AG20443 (cell line): ENCODE measurements around the gene FBP1.
A peak's percentile ranks its signal among the peaks of the same experiment; 100 is the strongest.

Experiments
- DNase-seq: peaks from one replicate; pipeline ENCODE4 v3.0.0; 2012; ENCODE audit warnings: low spot score, mixed read lengths

FBP1 gene

DNA sequence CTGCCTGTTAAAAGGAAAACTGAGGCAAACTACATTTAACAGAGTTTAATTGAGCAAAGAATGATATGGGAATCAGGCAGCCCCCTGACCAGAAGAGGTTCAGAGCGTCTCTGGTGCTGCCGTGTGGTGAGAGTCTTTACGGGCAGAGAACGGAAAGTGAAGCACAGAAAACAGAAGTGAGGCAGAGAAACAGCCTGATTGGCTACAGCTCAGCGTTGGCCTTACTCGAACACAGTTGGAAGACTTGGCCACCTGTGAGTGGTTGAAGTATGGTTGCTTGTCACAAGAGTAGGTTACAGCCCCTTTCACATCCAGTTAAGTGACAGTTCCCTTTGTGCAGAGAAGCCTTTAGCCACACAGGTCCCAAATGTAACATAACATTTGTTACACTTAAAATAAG is 16.9 kb upstream of the FBP1 start:
- no peak for DNase-seq

DNA sequence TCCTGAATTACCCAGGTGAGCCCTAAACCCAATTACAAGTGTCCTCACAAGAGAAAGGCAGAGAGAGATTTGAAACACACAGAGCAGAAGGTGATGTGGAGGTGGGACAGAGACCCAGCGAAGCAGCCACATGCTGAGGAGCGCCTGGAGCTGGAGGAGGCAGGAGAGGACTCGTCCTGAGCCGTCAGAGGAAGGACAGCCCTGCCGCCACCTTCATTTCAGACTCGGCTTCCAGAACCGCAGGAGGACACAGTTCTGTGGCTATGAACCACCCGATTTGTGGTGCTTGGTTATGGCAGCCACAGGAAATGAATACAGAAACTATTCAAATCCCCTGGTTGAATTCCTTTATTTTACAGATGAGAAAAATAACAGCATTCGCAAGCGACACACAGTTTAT is 16.4 kb upstream of the FBP1 start:
- no peak for DNase-seq

DNA sequence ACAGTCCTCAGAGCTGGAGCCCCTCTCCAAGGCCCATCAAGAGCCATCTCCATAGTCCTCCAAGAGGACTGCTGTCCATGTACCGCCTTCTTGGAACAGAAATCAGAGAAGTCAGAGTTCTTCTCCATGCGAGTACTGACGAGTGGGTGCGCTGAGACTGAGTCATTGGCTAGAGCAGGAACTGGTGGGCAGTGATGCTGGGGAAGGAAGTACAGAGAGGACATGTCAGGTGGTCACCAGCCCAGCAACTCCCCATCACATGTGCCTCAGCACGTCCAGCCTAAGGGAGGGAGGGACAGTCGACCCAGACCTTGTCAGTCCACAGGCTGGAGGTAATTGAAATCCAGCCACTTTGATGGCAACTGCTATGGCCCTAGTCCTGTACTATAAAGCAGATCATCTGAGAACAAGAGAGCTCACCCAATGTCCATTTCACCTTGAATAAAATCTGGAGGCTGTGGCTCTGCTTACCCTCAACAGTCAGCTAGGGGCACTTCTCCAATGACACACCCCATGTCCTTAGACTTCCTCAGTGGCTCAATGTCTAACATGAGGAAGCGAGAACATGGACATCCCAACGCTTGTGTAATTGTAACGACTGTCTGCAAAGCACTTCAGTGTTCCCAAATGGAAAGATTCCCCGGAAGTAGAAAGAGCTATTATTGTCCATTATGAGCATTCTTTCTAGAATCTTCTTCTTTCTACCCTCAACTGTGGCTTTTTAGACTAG is 15.0 kb upstream of the FBP1 start:
- DNase-seq, result no peak

DNA sequence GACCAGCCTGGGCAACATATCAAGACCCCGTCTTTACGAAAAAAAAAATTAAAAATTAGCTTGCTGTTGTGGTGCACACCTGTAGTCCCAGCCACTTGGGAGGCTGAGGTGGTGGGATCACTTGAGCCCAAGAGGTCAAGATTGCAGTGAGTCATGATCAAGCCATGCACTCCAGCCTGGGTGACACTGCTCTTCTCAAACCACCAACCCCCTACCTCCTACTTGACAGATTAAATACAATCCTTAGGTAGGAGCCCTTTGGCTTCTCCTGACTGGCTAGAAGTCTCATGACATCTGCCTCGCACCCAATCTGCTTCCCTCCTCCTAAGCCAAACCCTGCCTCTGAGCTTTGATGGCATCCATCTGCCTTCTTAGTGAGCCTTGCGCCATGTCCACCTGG is 11.6 kb upstream of the FBP1 start:
- no peak for DNase-seq

DNA sequence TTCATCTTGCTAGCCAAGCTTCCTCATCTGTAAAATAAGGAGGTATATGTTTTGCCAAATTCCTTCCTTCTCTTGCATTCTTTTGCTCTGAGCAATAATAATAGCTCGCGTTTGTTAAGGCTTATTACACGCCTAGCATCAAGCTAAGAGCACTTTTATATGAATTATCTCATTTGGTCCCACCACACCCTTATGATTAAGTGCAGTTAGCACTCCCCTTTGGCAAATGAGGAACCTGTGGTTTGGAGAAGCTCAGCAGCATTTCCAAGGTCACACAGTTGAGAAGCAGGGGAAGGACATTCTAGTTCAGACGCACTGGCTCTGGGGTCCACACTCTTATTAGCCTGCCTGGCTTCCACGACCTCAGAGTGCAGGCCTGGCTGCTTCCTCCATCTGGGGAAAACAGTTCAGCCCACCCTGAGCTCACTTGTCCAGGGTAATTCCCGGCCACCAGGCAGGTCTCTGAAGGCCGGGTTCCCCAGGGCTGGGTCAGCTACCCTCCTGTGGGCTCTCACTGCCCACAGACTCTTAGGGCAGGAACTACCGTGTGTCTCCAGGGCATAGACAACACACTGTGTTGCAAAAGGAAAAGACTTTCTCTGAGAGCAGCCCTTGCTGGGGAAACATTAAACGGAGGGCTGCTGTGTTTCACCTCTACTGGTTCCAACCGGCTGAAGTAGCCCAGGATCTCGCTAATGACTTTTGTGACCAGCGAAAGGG is 9.9 kb upstream of the FBP1 start:
- DNase-seq, result peak; percentile 87

DNA sequence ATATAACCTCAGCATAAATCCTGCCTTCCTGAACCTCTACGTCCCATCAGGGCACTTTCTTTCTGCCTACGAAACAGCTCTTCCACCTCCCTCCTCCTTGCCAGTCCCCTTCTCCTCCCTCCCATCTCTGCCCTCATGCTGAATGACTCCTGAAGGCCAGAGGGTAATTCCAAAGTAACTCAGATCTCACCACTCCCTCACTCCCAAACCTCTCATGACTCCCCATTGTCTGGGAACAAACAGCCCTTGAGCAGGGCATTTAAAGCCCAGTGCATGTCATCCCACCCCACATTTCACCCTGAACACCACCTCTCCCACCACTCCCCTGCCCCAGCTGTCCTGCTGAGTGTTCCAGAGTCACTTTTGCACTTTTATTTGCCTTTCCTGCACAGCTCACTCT is 8.9 kb upstream of the FBP1 start:
- DNase-seq, result no peak

DNA sequence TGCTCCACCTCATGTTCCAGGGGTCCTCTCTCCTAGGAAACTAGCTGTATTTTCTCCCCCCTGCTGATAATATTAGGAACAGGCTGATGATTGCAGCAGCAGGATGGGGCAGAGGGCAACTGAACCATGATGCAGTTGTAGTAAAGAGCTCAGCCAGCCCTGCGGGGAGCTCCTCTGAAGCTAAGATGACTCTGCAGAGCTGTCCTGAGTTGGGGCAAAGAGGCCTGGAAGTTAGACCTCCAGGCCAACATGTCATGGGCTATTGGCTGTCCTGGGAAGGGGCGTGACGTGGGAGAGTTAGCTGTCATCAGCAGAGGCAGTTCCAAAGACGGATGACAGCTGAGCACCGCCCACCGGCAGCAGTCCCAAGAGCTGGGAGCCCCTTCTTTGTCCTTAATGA is 6.6 kb upstream of the FBP1 start:
- DNase-seq, result no peak

DNA sequence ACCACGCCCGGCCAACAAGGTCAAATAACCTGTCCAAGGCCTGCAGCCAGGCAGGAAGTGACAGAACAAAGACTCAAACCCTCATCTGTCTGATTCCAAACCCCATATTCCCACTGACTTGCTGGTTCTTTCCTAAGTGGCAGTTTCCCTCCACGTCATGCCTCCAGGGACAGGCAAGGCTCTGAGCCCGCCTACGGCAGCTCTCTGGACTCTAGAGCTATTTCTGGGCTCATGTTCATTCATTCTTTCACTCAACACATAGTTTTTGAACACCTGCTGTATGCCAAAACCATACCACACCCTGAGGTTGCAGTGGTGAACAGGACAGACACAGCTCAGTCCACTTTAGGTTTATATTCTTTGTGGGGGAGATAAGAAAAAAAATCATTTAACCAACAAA is 5.2 kb upstream of the FBP1 start:
- DNase-seq, result peak; percentile 25

DNA sequence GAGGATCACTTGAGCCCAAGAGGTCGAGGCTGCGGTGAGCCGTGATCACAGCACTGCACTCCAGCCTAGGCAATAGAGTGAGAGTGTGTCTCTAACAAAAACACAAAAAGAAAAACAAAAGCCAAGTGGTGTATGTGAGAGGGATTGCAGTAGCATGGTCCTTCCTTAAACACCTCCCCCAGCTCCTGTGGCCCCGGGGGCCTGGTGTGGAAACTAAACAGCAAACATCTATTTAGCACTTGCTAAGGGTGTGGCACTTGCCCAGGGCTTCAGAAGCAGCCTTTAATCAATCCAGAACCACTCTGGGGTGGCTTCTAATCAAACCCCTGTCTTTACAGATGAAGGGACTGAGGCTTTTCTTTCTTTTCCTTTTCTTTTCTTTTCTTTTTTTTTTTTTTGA is 4.4 kb upstream of the FBP1 start:
- no peak for DNase-seq

DNA sequence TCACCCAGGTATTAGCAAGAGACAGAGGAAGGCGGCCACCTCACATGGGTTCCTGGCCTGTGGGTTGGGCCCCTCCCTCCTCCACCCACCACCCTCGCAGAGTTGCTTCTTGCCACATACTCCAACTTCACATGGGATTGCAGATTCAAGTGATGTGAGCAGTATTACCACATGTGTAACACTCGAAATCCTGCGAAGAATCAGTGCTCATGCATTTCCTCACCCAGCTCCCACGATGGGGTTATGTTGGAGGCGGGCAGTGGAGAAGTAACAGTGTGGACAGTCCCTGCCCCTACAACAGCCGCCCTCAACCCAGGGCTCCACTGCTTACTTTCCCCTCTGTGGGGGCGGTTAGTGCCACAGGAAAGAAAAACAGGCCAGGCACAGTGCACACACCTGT is 3.9 kb upstream of the FBP1 start:
- no peak for DNase-seq

DNA sequence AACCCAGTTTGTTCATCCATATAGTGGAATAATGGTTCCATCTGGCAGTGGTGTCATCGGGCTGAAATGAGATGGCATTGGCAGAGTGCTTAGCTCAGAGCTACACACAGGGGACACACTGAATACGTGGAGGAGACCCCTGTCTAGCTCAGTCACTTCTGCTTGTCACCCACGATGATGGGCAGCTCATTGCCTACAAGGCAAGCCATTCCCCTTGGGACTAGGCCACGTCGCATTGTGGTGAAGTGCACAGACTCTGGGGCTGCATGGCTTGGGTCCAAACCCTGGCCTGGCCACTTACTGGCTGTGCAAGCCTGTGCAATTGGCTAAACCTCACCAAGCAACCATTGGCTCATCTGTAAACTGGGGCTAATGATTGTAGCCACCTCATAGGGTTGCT is 3.2 kb upstream of the FBP1 start:
- no peak for DNase-seq

DNA sequence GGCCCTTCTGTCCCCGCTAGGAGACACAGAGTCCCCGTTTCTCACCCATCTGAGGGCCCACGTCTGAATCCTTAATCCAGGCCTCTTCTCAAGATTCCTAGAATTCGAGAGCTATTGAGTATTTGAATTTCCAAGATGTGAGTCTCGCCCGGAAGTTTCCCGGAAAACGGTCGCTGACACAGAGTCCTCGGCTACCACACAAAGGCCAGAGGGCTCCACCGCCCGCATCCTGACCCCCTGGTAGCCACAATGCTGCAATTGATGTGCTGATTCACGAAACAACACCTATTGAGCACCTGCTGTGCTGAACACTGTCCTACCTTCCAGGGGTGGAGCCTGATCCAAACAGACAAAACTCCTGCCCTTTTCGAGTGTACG is 670 bp upstream of the FBP1 start:
- DNase-seq, result no peak

DNA sequence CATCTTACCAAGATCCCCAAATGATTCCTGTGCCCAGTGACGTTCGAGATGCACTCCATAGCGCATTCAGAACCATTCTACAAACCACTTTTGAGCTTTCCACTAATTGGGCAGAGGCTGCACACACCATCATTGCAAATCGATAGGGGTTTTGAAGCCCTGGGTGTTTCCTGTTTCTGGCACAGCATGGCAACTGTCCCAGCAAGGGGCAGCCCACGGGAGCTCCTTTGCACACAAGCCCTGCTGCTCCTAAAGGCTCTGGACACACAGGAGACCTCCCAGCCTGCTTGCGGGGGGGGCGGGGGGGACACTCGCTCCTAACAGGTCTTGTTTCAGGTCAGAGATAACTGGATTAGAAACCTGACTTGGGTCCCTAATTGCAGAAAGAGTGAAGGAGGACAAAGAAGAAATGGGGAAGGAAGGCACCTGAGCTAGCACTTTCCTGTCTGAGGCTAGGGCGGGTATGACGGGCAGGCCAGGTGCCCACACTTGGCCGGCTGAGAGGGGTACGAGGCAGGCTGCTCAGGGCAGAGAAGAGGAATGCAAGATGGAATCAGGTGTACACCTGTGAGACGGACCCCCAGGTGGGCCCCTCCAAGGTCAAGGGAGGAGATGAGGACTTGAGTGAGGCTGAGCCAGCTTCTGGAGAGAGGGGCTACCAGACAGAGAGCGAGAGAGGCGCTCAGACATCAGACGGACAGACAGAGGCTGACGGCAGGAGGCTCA is 820 bp downstream of the FBP1 start:
- DNase-seq, result no peak

DNA sequence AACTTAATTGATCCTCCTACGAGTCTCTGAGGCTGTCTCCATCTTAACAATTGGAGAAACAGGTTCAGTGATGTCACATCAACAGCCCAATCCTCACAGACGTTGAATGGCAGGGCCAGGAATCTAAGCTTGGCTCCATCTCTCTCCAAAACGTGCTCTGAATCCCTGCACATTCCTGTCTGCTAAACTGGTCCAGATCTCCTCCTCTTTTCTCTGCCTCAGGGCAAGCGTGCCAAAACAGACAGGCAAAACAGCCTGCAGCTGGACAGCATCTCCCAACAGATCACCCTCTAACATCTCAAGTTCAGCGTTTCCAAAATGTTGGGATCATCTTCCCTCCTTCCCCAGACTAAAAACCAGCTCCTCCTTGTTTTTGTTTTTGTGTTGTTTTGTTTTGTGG is 6.6 kb downstream of the FBP1 start:
- DNase-seq, result peak; percentile 76

DNA sequence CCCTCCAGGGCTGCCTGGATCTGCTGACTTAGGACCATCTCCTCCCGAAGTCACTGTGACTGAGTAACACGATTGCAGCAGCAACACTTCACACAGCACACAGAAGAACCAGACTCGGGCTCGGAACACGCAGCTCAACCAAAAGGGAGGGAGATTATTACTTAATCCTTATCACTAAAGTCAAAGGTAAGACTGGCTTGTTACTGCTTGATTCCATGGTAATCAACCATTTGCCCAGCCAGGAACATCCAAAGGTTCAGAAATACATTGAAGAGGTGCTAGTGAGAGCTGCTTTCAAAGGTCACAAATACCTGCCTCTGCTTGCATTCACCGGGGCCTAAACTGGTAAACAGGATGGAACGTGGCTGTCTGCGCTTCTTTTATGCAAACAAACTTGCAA is 7.7 kb downstream of the FBP1 start:
- DNase-seq, result no peak

DNA sequence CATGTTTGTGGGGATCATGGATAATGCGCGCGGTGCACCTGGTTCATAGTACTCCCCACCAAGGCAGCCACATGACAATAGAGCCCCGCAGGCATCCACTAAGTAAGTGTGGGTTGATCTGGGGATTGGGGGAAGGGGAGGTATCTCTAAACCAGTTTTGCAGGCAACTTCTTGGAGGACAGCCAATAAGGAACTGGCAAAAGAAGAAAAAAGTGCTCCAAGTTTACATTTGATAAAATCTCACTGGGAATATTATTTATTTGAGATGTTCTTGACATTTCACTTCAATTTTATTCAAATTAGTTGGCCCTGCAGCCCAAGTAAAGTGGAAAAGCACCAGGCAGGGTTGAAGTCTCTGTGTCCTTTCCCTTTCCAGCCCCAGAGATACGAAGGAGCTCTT is 8.5 kb downstream of the FBP1 start:
- no peak for DNase-seq

DNA sequence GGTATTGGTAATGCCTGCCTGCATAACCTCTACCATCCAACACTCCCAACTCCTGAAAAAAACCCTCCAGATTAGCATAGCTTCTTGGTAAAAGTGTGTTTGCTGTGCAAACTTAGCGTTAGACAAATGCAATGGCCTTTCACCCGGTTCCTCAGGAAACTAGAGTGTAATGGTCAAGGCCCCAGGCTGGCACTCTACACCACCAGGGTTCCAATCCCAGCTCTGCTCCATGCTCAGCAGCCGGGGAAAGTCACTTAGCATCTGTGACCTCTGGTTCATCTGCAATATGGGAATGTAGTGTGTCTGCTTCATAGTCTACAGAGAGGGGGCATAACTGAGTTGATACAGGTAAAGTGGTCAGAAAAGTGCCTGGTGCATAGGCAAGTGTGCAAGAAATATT is 9.0 kb downstream of the FBP1 start:
- DNase-seq, result no peak

DNA sequence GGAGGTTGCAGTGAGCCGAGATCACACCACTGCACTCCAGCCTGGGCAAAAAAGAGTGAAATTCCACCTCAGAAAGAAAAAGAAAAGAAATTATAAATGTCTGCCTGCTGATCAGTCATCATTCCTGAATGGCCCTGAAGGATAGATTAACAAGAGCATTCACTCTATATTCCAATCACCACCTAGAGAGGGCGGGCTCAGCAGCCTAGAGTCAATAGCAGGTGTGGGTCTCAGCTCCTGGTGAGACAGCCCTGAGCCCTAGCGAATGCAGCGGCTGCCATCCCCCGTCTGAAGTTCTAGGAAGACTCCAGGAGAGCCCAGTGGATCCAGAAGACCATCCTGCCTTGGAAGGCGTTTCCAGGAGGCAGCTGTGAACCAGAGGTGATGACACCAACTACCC is 12.0 kb downstream of the FBP1 start:
- no peak for DNase-seq

DNA sequence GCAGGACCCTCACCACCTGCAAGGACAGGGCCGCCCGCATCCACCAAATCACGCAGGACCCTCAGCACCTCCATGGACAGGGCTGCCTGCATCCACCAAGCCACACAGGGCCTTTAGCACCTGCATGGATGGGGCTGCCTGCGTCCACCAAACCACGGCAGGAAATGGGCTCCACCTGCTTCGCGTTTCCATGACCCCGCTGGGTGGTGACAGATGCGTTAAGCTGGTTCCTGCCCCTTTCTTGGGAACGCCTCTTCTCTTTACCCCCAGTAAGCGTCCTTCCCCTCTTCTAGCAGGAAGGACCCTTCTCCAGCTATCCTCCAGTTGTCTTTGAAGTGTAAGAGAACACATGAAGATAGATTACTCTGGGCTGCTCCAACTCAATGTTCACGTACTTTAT is 13.5 kb downstream of the FBP1 start:
- DNase-seq, result no peak

DNA sequence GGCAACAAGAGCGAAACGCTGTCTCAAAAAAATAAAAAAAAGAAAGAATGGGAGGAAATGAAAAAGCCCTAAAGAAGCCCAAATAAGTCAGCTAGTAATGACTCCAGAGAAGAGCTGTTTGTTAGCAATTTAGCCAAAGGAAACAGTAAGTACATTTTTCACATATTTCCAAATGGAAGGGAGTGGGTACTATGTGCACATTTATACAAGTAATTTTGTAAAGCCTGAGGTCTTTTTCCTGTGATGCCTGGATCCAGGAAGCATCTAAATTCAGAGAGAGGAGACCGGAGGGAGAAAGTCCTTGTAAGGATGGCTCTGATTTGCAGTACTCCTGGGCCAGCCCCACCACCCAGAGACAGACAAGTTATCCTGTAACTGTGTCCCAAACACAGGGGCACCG is 14.7 kb downstream of the FBP1 start:
- peak; percentile 31 for DNase-seq

DNA sequence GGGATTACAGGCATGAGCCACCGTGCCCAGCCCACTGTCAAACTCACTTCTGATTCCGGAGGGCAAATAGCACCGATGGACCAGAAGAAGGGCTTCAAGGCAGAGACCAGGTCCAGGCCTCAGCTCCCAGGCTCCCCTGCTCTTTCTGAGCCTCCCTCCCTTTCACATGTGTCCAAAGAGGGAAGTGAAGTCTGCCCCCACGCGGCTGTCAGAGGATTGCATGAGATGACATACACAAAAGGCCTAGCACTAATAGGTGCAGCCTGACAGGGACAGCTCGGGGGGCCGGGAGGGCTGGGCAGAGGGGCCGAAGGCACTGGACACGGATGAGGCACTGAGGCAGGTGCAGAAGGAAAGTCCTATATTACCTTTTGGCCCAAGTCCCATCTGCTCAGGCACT is 16.1 kb downstream of the FBP1 start:
- peak; percentile 21 for DNase-seq

DNA sequence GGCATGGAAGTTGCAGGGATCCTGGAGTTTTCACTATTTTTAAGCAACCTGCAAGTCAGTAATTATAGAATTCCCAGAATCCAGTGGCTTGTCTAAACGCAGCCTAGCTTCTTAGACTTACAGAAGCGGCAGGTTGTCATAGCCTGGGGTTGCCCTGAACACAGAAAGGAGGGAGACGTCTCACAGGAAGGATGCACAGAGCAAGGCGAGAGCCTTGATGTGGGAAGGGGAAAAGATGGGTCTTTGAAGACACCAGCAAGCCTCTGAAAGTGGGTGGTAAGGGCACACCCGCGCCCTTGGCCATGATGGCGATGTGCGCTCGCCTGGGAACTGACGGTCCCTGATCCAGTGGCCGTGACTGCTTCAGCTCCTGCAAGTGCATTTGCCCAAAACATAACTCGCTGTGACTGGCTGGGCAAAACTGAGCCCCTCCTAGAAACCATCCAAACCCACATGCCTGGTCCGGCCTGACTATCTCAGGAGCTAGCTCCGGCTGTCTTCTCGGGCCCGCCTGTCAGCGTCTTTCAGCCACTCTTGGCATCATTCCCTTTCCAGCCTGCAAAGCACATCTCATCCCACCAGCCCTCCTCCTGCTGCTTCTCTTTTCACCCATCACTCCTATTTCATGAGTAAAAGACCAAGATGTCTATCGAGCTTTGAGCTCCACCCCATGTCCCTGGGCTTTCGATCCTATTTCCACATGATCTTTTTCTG is 17.1 kb downstream of the FBP1 start:
- no peak for DNase-seq

DNA sequence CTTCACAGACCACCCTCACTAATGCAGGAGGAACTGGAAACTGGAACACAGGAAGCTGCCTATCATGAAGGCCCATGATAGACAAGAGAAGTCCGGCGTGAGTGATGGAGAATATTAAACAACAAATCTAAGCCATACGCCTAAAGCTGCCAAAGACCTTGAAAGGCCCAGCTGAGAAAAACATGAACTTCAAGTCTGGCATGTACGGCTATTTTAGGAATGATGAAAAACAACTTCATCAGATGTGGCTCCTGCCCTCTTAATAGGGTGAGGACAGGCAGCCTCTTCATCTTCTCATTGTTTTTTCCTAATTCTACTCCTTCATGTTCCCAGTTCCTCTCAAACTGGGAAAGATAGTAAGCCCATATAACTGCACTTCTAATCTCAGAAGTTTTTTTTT is 20.3 kb downstream of the FBP1 start:
- peak; percentile 20 for DNase-seq
